GM23248 (cell line): ENCODE results near the gene NEUROD4. TPM values are rescaled to one million over a fixed set of nuclear protein-coding genes. Genes with fewer than 3 reads are reported as not detected.

Source experiments
- DNase-seq: peaks from one replicate; pipeline ENCODE4 v3.0.0-alpha.2; 2015
- H2AFZ ChIP-seq: fragments of 200-600 bp; sonication (generic); 2 replicates; pipeline ENCODE4 v1.6.1; 2016; ENCODE audit warnings: antibody characterized with exemption
- H3F3A ChIP-seq: fragments of 200-600 bp; sonication (generic); 2 replicates; pipeline ENCODE4 v1.6.1; 2016; ENCODE audit warnings: mild to moderate bottlenecking, antibody characterized with exemption, mixed run types; ENCODE audit not compliant: insufficient read depth
- H3K27ac ChIP-seq: fragments of 200-600 bp; sonication (generic); 2 replicates; pipeline ENCODE4 v1.5.1; 2016; ENCODE audit warnings: mild to moderate bottlenecking
- H3K27me3 ChIP-seq: fragments of 200-600 bp; sonication (generic); replicated peaks from 2 replicates; pipeline ENCODE4 v1.6.1; 2016; ENCODE audit warnings: mild to moderate bottlenecking; ENCODE audit not compliant: insufficient read depth
- H3K36me3 ChIP-seq: fragments of 200-600 bp; sonication (generic); 2 replicates; pipeline ENCODE4 v1.6.1; 2016; ENCODE audit warnings: low read depth, mild to moderate bottlenecking
- H3K4me1 ChIP-seq: fragments of 200-600 bp; sonication (generic); 2 replicates; pipeline ENCODE4 v1.6.1; 2016; ENCODE audit warnings: mild to moderate bottlenecking; ENCODE audit not compliant: insufficient read depth
- H3K4me2 ChIP-seq: fragments of 200-600 bp; sonication (generic); one replicate; pipeline ENCODE4 v1.6.1; 2016; ENCODE audit warnings: mild to moderate bottlenecking; ENCODE audit not compliant: unreplicated experiment
- H3K4me3 ChIP-seq: fragments of 200-600 bp; sonication (generic); 2 replicates; pipeline ENCODE4 v1.5.1; 2016; ENCODE audit warnings: mild to moderate bottlenecking
- H3K79me2 ChIP-seq: fragments of 200-600 bp; sonication (generic); 2 replicates; pipeline ENCODE4 v1.6.1; 2016; ENCODE audit warnings: mild to moderate bottlenecking; ENCODE audit not compliant: insufficient read depth
- H3K9ac ChIP-seq: fragments of 200-600 bp; sonication (generic); 2 replicates; pipeline ENCODE4 v1.6.1; 2016; ENCODE audit warnings: mild to moderate bottlenecking
- H3K9me2 ChIP-seq: fragments of 200-600 bp; sonication (generic); 2 replicates; pipeline ENCODE4 v1.6.1; 2016; ENCODE audit warnings: mixed run types, mild to moderate bottlenecking, moderate library complexity; ENCODE audit not compliant: insufficient read depth
- H3K9me3 ChIP-seq: fragments of 200-600 bp; sonication (generic); one replicate; pipeline ENCODE4 v1.6.1; 2017; ENCODE audit warnings: low read depth
- H4K20me1 ChIP-seq: fragments of 200-600 bp; sonication (generic); 2 replicates; pipeline ENCODE4 v1.6.0; 2016; ENCODE audit not compliant: insufficient read depth
- EZH2 ChIP-seq: fragments of 200-600 bp; sonication (generic); IDR thresholded peaks from 2 replicates; pipeline ENCODE4 v1.6.1; 2018; ENCODE audit warnings: antibody characterized with exemption, mild to moderate bottlenecking; ENCODE audit not compliant: insufficient read depth, poor library complexity, severe bottlenecking
- EZH2phosphoT487 ChIP-seq: fragments of 200-600 bp; sonication (generic); IDR thresholded peaks from 2 replicates; pipeline ENCODE4 v1.6.1; 2018; ENCODE audit warnings: antibody characterized with exemption, moderate library complexity, mild to moderate bottlenecking, low read depth; ENCODE audit not compliant: insufficient read depth
- WGBS, 2 experiments: methylation state at CpG; one replicate each; pipeline ENCODE4 v1.1.6; 2015 to 2017; ENCODE audit warnings: low lambda C conversion rate in 2 of 2, low coverage in 1 of 2; ENCODE audit errors: missing lambda C conversion rate in 2 of 2; 5-methylcytosine and 5-hydroxymethylcytosine counted together
- in situ Hi-C: fragments of 300-500 bp; cut with MboI; formaldehyde crosslinking; loops from 2 replicates; pipeline ENCODE4 v1.15.0; 2020
- polyA plus RNA-seq: library from polyadenylated mRNA; unstranded; fragments of >200 nt; fragmentation: Nextera tagmentation; extraction: Ambion mirVana; gene quantifications from 2 replicates; pipeline ENCODE4 v1.2.1, GENCODE V29; 2016
- total RNA-seq: library from RNA; depleted of rRNA; stranded (reverse); fragments of >200 nt; shearing (Covaris generic); gene quantifications from 2 replicates; pipeline ENCODE4 v1.2.3, GENCODE V29; 2014

Gene NEUROD4
- total and polyA plus RNA-seq, 2 experiments from 2014 or later: 0.04 TPM; not detected in 1

DNA sequence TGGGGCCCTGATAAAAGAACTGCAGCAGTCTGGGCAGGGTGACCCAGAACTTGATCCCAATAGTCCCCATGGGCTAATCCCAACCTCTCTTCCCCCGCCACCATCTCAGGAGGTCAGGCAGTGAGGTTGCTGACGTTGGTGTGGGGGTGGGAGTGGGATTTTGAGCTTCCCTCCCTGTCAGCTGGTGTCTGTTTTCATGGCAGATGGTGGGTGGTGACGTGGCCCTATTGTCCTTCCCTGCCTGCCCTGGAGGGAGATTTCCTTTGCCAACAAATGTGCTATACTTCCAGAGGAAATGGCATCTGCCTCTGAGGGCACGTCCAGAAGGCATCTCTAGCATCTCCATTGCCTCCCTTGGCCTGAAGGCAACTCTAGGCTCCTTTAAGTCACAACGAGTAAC, 37.7 kb downstream of the NEUROD4 start:
- Histone ChIP-seq H3K9me2 (no peaks in the 10 kb centered on the region), H4K20me1 (no peaks in the 10 kb centered on the region), H2AFZ (no peak overlapping the region), H3K9me3 (no peaks in the 10 kb centered on the region), H3K4me3 (no peak overlapping the region), H3K27ac (no peak overlapping the region), H3K79me2 (no peaks in the 10 kb centered on the region), H3F3A (no peaks in the 10 kb centered on the region), H3K9ac (no peak overlapping the region), H3K4me2 (no peak overlapping the region), H3K4me1 (no peaks in the 10 kb centered on the region), H3K27me3 (peaks cover 12% of the 10 kb centered on the region), H3K36me3 (no peaks in the 10 kb centered on the region)
- TF ChIP-seq EZH2phosphoT487: no peak
- TF ChIP-seq EZH2: no peak
- no peak for DNase-seq
- WGBS, 2 experiments: 9 to 10% methylated on average over 5 of the region's 5 CpGs
- in situ Hi-C loops: no loop called here

DNA sequence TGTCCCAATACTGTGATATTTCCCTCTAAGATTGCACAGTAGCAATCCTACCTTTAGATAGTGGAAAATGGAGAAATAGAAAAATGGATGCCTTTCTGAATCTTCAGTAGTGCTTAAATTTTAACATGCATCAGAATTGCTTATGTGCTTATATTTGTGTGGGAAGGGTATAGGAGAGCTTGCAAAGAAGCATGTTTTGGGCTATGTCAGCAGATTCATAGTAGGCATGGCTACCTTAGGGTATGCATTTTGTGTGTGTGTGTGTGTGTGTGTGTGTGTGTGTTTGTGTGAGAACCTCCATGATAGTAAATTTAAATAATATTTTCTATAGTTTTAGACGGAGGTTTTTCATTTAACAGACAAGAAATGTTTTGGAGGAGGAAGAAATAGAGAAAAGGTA, 38.3 kb downstream of the NEUROD4 start:
- Histone ChIP-seq H3K27ac (no peak overlapping the region), H4K20me1 (no peaks in the 10 kb centered on the region), H3K9ac (no peak overlapping the region), H3K79me2 (no peaks in the 10 kb centered on the region), H3K4me1 (no peaks in the 10 kb centered on the region), H3K36me3 (no peaks in the 10 kb centered on the region), H3K27me3 (peaks cover 18% of the 10 kb centered on the region), H3F3A (no peaks in the 10 kb centered on the region), H3K4me3 (no peak overlapping the region), H2AFZ (no peak overlapping the region), H3K9me3 (no peaks in the 10 kb centered on the region), H3K9me2 (no peaks in the 10 kb centered on the region), H3K4me2 (no peak overlapping the region)
- DNase-seq: no peak
- WGBS, 2 experiments: 12 to 19% methylated on average over 1 of the region's 1 CpG
- TF ChIP-seq EZH2 (no peak), EZH2phosphoT487 (no peak)
- in situ Hi-C loops: no loop called here

DNA sequence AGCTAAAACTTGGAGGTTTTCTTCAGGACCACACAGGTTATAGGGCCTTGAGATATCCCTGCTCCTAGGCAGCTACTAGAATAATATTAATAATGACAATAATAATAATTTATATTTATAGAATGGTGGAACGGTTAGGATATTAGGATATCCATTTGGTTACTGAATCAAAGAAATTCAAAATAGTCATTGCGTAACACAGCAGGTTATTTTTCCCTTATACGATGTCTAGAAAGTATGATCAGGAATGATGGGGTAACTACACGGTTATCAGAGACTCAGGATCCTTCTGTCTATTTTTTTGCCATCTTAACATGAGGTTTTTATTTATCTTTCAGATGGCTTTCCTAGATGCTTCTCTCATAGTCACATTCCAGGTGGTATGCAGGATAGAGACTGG, 39.0 kb downstream of the NEUROD4 start:
- Histone ChIP-seq H3K9me2 (no peaks in the 10 kb centered on the region), H3K27ac (no peak overlapping the region), H3K9me3 (no peaks in the 10 kb centered on the region), H3K36me3 (no peaks in the 10 kb centered on the region), H3F3A (no peaks in the 10 kb centered on the region), H3K9ac (no peak overlapping the region), H3K4me1 (no peaks in the 10 kb centered on the region), H4K20me1 (no peaks in the 10 kb centered on the region), H2AFZ (no peak overlapping the region), H3K4me2 (no peak overlapping the region), H3K4me3 (no peak overlapping the region), H3K27me3 (peaks cover 25% of the 10 kb centered on the region), H3K79me2 (no peaks in the 10 kb centered on the region)
- TF ChIP-seq EZH2: no peak
- no peak for TF ChIP-seq EZH2phosphoT487
- DNase-seq: no peak
- 31 to 32% methylated on average over 4 of the region's 4 CpGs for WGBS, 2 experiments
- in situ Hi-C loops: no loop called here

DNA sequence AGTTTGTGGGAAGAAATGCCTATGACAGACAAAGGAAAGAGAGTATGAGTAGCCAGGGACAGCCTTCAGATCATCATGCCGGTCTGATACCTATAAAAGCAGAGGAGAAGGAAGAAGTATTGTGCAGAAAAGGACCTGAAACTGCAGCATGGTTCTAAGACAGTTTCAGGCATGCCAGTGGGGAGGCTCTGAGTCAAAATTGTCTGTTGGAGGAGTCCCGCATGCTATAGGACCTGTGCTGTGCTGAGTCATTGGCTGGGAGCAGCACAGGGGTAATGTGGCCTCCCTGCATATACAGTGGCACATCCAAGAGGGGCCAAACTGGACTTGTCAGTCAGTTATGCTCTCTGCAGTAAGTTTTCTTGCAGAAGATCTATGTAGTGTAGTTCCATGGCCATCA, 40.7 kb downstream of the NEUROD4 start:
- H3K9ac ChIP-seq: no peak overlapping the region
- no peak for DNase-seq
- no peaks in the 10 kb centered on the region for H3K36me3 ChIP-seq
- no peak overlapping the region for H2AFZ ChIP-seq
- H3K9me2 ChIP-seq: no peaks in the 10 kb centered on the region
- no peak for TF ChIP-seq EZH2
- TF ChIP-seq EZH2phosphoT487: no peak
- H3K4me2 ChIP-seq: no peak overlapping the region
- H3F3A ChIP-seq: no peaks in the 10 kb centered on the region
- H3K79me2 ChIP-seq: no peaks in the 10 kb centered on the region
- 38 to 39% methylated on average over 2 of the region's 2 CpGs for WGBS, 2 experiments
- peaks cover 42% of the 10 kb centered on the region for H3K27me3 ChIP-seq
- no peak overlapping the region for H3K4me3 ChIP-seq
- H3K27ac ChIP-seq: no peak overlapping the region
- no peaks in the 10 kb centered on the region for H4K20me1 ChIP-seq
- no peaks in the 10 kb centered on the region for H3K9me3 ChIP-seq
- H3K4me1 ChIP-seq: no peaks in the 10 kb centered on the region
- in situ Hi-C loops: loop anchor here (10.0 kb wide), 1 partner anchor 66 kb away; no protein-coding TSS in a partner anchor

DNA sequence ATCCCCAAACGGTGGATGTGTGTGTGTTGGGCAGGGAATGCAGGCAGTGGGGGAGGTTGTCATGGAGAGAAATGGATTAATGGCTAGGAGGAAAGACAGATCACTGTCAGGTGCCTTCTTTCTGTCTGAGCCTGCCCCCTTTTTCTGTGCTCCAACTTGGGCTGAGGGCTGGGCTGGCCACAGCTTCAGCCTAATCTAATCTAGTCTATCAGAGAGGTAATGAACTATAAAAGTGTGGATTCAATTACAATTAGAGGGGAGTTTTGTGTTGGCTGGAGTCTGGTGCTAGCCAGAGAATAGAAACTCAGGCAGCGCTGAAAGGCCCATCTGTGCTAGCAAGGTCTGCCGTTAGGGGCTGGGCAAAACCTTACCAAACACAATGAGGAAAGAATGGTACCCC, 41.2 kb downstream of the NEUROD4 start:
- no peak for DNase-seq
- Histone ChIP-seq H3K9me2 (no peaks in the 10 kb centered on the region), H3F3A (no peaks in the 10 kb centered on the region), H3K4me3 (no peak overlapping the region), H3K4me2 (no peak overlapping the region), H3K4me1 (no peaks in the 10 kb centered on the region), H2AFZ (no peak overlapping the region), H3K79me2 (no peaks in the 10 kb centered on the region), H4K20me1 (no peaks in the 10 kb centered on the region), H3K27me3 (peaks cover 47% of the 10 kb centered on the region), H3K9me3 (no peaks in the 10 kb centered on the region), H3K36me3 (no peaks in the 10 kb centered on the region), H3K27ac (no peak overlapping the region), H3K9ac (no peak overlapping the region)
- 7 to 9% methylated on average over 3 of the region's 3 CpGs for WGBS, 2 experiments
- TF ChIP-seq EZH2: no peak
- no peak for TF ChIP-seq EZH2phosphoT487
- in situ Hi-C loops: loop anchor here (10.0 kb wide), 1 partner anchor 66 kb away; no protein-coding TSS in a partner anchor
